ENCODE results near the gene USP34. TPM values are rescaled to one million over a fixed set of nuclear protein-coding genes. Genes with fewer than 3 reads are reported as not detected.

The USP34 gene
- total RNA-seq, 1 donor from 2014 or later: 176 TPM

DNA sequence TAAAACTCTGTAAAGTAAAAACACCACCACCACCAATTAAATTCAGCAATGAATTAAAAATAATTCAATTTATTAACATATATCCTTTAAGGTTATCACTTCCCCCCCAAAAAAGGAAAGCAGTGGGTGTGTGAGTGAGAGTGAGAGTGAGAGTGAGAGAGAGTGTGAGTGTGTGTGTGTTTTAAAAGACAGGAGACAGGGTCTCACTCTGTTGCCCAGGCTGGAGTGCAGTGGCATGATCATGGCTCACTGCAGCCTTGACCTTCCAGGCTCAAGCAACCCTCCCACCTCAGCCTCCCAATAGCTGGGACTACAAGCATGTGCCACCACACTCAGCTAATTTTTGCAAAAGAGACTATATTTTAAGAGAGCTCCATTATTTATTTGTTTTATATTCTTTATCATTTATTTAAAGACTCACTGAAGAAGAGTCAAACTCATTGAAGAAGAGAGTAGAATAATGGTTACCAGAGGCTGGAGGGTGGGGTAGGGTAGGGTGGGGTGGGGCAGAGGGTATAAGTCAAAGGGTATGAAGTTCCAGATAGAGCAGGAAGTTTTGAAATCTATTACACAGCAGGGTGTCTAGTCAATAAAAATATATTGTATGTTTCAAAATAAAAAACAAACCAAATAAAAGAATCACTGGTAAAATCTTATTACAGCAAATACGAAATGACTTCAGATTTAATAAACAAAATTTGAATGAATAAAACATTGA, 187.3 kb downstream of the USP34 start:
- intact Hi-C loops (cut with micrococcal nuclease): no loop called here
- Mint-ChIP-seq H3K27ac (no peak overlapping the region), H3K4me1 (no peaks in the 10 kb centered on the region), H3K9me3 (no peaks in the 10 kb centered on the region), H3K36me3 (ENCODE audit: low read depth) (peaks cover 65% of the 10 kb centered on the region), H3K27me3 (no peaks in the 10 kb centered on the region), H3K4me3 (no peak overlapping the region)
- DNase-seq: no peak
- POLR2A ChIA-PET: no interaction called here
- TF ChIP-seq, protein P1, sequence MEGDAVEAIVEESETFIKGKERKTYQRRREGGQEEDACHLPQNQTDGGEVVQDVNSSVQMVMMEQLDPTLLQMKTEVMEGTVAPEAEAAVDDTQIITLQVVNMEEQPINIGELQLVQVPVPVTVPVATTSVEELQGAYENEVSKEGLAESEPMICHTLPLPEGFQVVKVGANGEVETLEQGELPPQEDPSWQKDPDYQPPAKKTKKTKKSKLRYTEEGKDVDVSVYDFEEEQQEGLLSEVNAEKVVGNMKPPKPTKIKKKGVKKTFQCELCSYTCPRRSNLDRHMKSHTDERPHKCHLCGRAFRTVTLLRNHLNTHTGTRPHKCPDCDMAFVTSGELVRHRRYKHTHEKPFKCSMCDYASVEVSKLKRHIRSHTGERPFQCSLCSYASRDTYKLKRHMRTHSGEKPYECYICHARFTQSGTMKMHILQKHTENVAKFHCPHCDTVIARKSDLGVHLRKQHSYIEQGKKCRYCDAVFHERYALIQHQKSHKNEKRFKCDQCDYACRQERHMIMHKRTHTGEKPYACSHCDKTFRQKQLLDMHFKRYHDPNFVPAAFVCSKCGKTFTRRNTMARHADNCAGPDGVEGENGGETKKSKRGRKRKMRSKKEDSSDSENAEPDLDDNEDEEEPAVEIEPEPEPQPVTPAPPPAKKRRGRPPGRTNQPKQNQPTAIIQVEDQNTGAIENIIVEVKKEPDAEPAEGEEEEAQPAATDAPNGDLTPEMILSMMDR (IDR thresholded peaks at IDR 0.05): no peak
- ATAC-seq (ENCODE audit: low read depth): no peak
- CTCF ChIA-PET: no interaction called here

DNA sequence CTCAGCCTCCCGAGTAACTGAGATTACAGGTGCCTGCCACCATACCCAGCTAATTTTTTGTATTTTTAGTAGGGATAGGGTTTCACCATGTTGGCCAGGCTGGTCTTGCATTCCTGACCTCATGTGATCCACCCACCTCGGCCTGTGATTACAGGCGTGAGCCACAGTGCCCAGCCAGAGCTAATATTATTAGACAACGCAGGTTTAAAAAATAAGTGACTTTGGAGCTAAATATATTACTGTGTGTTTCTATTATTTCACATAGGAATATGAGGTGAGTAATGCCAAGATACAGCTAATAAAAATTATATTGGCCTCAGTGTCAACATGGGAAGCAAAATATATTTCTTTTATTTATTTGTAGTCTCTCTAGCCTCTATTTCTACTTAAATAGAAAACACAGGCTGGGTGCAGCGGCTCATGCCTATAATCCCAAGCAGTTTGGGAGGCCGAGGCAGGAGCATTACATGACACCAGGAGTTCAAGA, 188.7 kb downstream of the USP34 start:
- ATAC-seq (ENCODE audit: low read depth) (no peak), DNase-seq (no peak)
- ChIA-PET POLR2A (no interaction called here), CTCF (no interaction called here)
- Mint-ChIP-seq H3K4me1 (no peaks in the 10 kb centered on the region), H3K27me3 (no peaks in the 10 kb centered on the region), H3K4me3 (no peak overlapping the region), H3K27ac (no peak overlapping the region), H3K9me3 (no peaks in the 10 kb centered on the region), H3K36me3 (ENCODE audit: low read depth) (peaks cover 65% of the 10 kb centered on the region)
- intact Hi-C loops (cut with micrococcal nuclease): no loop called here
- TF ChIP-seq, protein P1 (IDR thresholded peaks at IDR 0.05): no peak

DNA sequence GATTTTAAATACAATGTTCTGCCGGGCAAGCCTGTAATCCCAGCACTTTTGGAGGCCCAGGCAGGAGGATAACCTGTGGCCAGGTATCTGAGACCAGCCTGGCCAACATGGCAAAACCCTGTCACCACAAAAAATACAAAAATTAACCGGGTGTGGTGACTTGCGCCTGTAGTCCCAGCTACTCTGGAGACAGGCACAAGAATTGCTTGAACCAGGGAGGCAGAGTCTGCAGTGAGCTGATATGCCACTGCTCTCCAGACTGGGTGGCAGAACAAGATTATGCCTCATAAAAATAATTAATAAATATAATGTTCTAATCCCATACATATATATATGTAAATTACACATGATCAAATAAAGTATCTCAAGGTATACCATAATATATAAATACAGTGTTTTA, 189.6 kb downstream of the USP34 start:
- ATAC-seq (ENCODE audit: low read depth) (no peak), DNase-seq (no peak)
- TF ChIP-seq, protein P1 (IDR thresholded peaks at IDR 0.05): no peak
- Mint-ChIP-seq H3K36me3 (ENCODE audit: low read depth) (peaks cover 65% of the 10 kb centered on the region), H3K27ac (no peak overlapping the region), H3K4me3 (no peak overlapping the region), H3K4me1 (no peaks in the 10 kb centered on the region), H3K9me3 (no peaks in the 10 kb centered on the region), H3K27me3 (no peaks in the 10 kb centered on the region)
- ChIA-PET POLR2A (no interaction called here), CTCF (no interaction called here)
- intact Hi-C loops (cut with micrococcal nuclease): no loop called here

DNA sequence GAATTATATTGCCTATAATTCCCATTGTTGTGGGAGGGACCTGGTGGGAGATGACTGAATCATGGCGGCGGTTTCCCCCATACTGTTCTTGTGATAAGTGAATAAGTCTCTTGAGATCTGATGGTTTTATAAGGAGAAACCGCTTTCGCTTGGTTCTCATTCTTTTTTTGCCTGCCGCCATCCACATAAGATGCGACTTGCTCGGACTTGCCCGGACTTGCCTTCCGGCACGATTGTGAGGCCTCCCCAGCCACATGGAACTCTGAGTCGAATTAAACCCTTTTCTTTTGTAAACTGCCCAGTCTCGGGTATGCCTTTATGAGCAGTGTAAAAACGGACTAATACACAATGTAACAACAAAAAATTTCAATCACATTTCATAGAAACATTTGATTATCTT, 193.1 kb downstream of the USP34 start:
- CTCF ChIA-PET: no interaction called here
- H3K9me3 Mint-ChIP-seq: no peaks in the 10 kb centered on the region
- intact Hi-C loops (cut with micrococcal nuclease): no loop called here

DNA sequence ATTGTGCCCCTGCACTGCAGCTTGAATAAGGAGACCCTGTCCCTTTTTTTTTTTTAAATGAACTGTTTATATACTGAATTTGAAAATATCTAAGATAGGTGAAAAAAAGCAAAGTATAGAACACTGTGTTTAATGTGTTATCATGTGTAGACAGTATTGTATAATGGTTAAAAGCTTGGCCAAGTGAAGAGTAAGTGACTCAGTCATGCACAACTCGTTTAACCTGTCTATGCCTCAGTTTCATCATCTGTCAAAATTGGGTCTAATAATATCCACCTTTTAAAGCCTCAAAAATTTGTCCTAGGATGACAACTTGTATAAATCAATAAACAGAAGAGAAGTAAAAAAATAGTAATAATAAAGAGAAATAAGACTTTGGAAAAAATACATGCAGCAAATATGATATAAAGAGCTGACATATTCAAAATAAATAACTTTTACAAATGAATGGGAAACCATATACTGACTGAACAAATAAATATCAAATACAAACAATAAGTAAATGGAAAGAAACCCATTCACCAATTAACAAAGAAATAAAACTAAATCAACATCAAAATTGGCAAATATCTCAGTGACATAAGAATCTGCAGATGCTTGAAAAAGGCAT, 195.2 kb downstream of the USP34 start:
- peaks cover 72% of the 10 kb centered on the region for H3K36me3 Mint-ChIP-seq (ENCODE audit: low read depth)
- CTCF ChIA-PET: no interaction called here
- ATAC-seq (ENCODE audit: low read depth) (no peak), DNase-seq (no peak)
- TF ChIP-seq, protein P1 (IDR thresholded peaks at IDR 0.05): no peak
- H3K4me1 Mint-ChIP-seq: no peaks in the 10 kb centered on the region
- POLR2A ChIA-PET: no interaction called here
- H3K9me3 Mint-ChIP-seq: no peaks in the 10 kb centered on the region
- intact Hi-C loops (cut with micrococcal nuclease): no loop called here
- no peak overlapping the region for H3K27ac Mint-ChIP-seq
- no peaks in the 10 kb centered on the region for H3K27me3 Mint-ChIP-seq
- H3K4me3 Mint-ChIP-seq: no peak overlapping the region

More for the DNA sequence above, 193.1 kb downstream of the USP34 start:
- TF ChIP-seq, protein P1 (IDR thresholded peaks at IDR 0.05): no peak
- POLR2A ChIA-PET: no interaction called here
- DNase-seq (no peak), ATAC-seq (ENCODE audit: low read depth) (no peak)
- H3K4me3 Mint-ChIP-seq: no peak overlapping the region
- H3K36me3 Mint-ChIP-seq (ENCODE audit: low read depth): peaks cover 76% of the 10 kb centered on the region
- H3K27ac Mint-ChIP-seq: no peak overlapping the region
- no peaks in the 10 kb centered on the region for H3K27me3 Mint-ChIP-seq
- no peaks in the 10 kb centered on the region for H3K4me1 Mint-ChIP-seq
